Measurements from ENCODE around the gene SPATA12. TPM values are rescaled to one million over a fixed set of nuclear protein-coding genes. Genes with fewer than 3 reads are reported as not detected.

The SPATA12 gene
- total and polyA plus RNA-seq, 4 donors: not detected

- Histone ChIP-seq H3K27me3 (ENCODE audit: control insufficient read depth in 4 of 4, insufficient read depth in 4 of 4, low read length in 3 of 4) (no peaks in the 10 kb centered on the region), H3K36me3 (ENCODE audit: control insufficient read depth in 4 of 4, insufficient read depth in 3 of 4, low read depth in 1 of 4, low read length in 3 of 4) (no peaks in the 10 kb centered on the region), H3K27ac (ENCODE audit: low read depth in 1 of 2, low read length in 2 of 2) (no peak overlapping the region), H3K4me3 (ENCODE audit: low read depth in 1 of 3, low read length in 3 of 3) (no peak overlapping the region), H3K4me1 (ENCODE audit: control insufficient read depth in 4 of 4, insufficient read depth in 4 of 4, low read length in 3 of 4) (no peaks in the 10 kb centered on the region), H3K9me3 (ENCODE audit: control insufficient read depth in 4 of 4, low read length in 3 of 4) (no peaks in the 10 kb centered on the region), H3K9ac (ENCODE audit: low read depth in 1 of 2, low read length in 2 of 2) (no peak overlapping the region)
- 93% methylated on average over 3 of the region's 3 CpGs for WGBS
- TF ChIP-seq NR2F2 (IDR thresholded peaks at IDR 0.05) (no peak), ATF3 (IDR thresholded peaks at IDR 0.05) (no peak), YY1 (IDR thresholded peaks at IDR 0.05) (no peak), RXRA (IDR thresholded peaks at IDR 0.05) (no peak), HNF4G (IDR thresholded peaks at IDR 0.05) (no peak), HNF4A (conservative IDR thresholded peaks at IDR 0.05) (no peak), FOXA1 (IDR thresholded peaks at IDR 0.05) (no peak), TAF1 (conservative IDR thresholded peaks at IDR 0.05) (no peak), GABPA (IDR thresholded peaks at IDR 0.05 in 1 of 2, conservative IDR thresholded peaks at IDR 0.05 in 1 of 2) (no peak), ZBTB33 (IDR thresholded peaks at IDR 0.05) (no peak), JUND (IDR thresholded peaks at IDR 0.05) (no peak), RAD21 (IDR thresholded peaks at IDR 0.05) (no peak), EGR1 (IDR thresholded peaks at IDR 0.05; ENCODE audit: low read depth in 2 of 2) (no peak), FOXA2 (IDR thresholded peaks at IDR 0.05) (no peak), SP1 (IDR thresholded peaks at IDR 0.05) (no peak), MAX (IDR thresholded peaks at IDR 0.05) (no peak), CTCF (IDR thresholded peaks at IDR 0.05; ENCODE audit: low read depth, low read length, missing input control) (no peak)
- DNase-seq (ENCODE audit: low spot score): no peak
These were observed 1.1 kb downstream of the SPATA12 start for GRCh38 chr3:57061556-57061955.

GRCh38 chr3:57062101-57062631 is 1.7 kb downstream of the SPATA12 start:
- no peak for DNase-seq (ENCODE audit: low spot score)
- Histone ChIP-seq H3K36me3 (ENCODE audit: control insufficient read depth in 4 of 4, insufficient read depth in 3 of 4, low read depth in 1 of 4, low read length in 3 of 4) (no peaks in the 10 kb centered on the region), H3K4me1 (ENCODE audit: control insufficient read depth in 4 of 4, insufficient read depth in 4 of 4, low read length in 3 of 4) (no peaks in the 10 kb centered on the region), H3K4me3 (ENCODE audit: low read depth in 1 of 3, low read length in 3 of 3) (no peak overlapping the region), H3K27me3 (ENCODE audit: control insufficient read depth in 4 of 4, insufficient read depth in 4 of 4, low read length in 3 of 4) (no peaks in the 10 kb centered on the region), H3K9me3 (ENCODE audit: control insufficient read depth in 4 of 4, low read length in 3 of 4) (no peaks in the 10 kb centered on the region), H3K27ac (ENCODE audit: low read depth in 1 of 2, low read length in 2 of 2) (no peak overlapping the region), H3K9ac (ENCODE audit: low read depth in 1 of 2, low read length in 2 of 2) (no peak overlapping the region)
- TF ChIP-seq FOXA1 (IDR thresholded peaks at IDR 0.05): no peak
- TF ChIP-seq JUND (IDR thresholded peaks at IDR 0.05): no peak
- no peak for TF ChIP-seq REST (IDR thresholded peaks at IDR 0.05)
- TF ChIP-seq FOXA2 (IDR thresholded peaks at IDR 0.05): no peak
- TF ChIP-seq HNF4G (IDR thresholded peaks at IDR 0.05): no peak
- TF ChIP-seq MAX (IDR thresholded peaks at IDR 0.05): no peak
- TF ChIP-seq TAF1 (conservative IDR thresholded peaks at IDR 0.05): no peak
- TF ChIP-seq ZBTB33 (IDR thresholded peaks at IDR 0.05): no peak
- no peak for TF ChIP-seq NR2F2 (IDR thresholded peaks at IDR 0.05)
- TF ChIP-seq SP1 (IDR thresholded peaks at IDR 0.05): no peak
- TF ChIP-seq YY1 (IDR thresholded peaks at IDR 0.05): no peak
- no peak for TF ChIP-seq EGR1 (IDR thresholded peaks at IDR 0.05; ENCODE audit: low read depth in 2 of 2)
- no peak for TF ChIP-seq RXRA (IDR thresholded peaks at IDR 0.05)
- TF ChIP-seq ATF3 (IDR thresholded peaks at IDR 0.05): no peak
- no peak for TF ChIP-seq HNF4A (conservative IDR thresholded peaks at IDR 0.05)
- no peak for TF ChIP-seq GABPA (IDR thresholded peaks at IDR 0.05 in 1 of 2, conservative IDR thresholded peaks at IDR 0.05 in 1 of 2)
- WGBS: 64% methylated on average over 9 of the region's 9 CpGs

Data from liver (tissue), 9 donors.